SK-N-MC (cell line): ENCODE data around the gene STK26.

Source experiments
- DNase-seq: peaks from one replicate; pipeline ENCODE4 v3.0.0-alpha.2; 2011; ENCODE audit warnings: low read depth, low spot score
- H3K27ac ChIP-seq: fragments of 200-600 bp; sonication (generic); 2 replicates; pipeline ENCODE4 v1.5.1; 2016; ENCODE audit warnings: mixed run types
- H3K36me3 ChIP-seq: fragments of 200-600 bp; sonication (generic); 2 replicates; pipeline ENCODE4 v1.6.1; 2017; ENCODE audit warnings: antibody characterized with exemption, low read length, mixed read lengths; ENCODE audit not compliant: insufficient read depth
- H3K4me3 ChIP-seq: fragments of 200-600 bp; sonication (generic); 2 replicates; pipeline ENCODE4 v1.5.1; 2016
- H3K9ac ChIP-seq: fragments of 200-600 bp; sonication (generic); 2 replicates; pipeline ENCODE4 v1.8.0; 2017; ENCODE audit warnings: mixed run types, mixed read lengths; ENCODE audit not compliant: insufficient read length
- H3K9me3 ChIP-seq: fragments of 200-600 bp; sonication (generic); 2 replicates; pipeline ENCODE4 v1.6.1; 2017; ENCODE audit warnings: low read depth, mild to moderate bottlenecking, antibody characterized with exemption, low read length, moderate library complexity, mixed read lengths
- EZH2 ChIP-seq: fragments of 200-600 bp; sonication (generic); IDR thresholded peaks from one replicate; pipeline ENCODE4 v1.6.1; 2017; ENCODE audit warnings: antibody characterized with exemption
- FOXP2 ChIP-seq: optimal IDR thresholded peaks from 2 replicates; pipeline ENCODE3; 2011; ENCODE audit warnings: mild to moderate bottlenecking, moderate library complexity; ENCODE audit not compliant: insufficient read depth; ENCODE audit errors: extremely low read length, control extremely low read depth
- POLR2AphosphoS5 ChIP-seq: IDR thresholded peaks from 2 replicates; pipeline ENCODE4 v1.6.1; 2012; ENCODE audit warnings: mild to moderate bottlenecking, low read depth, low read length, borderline replicate concordance

The STK26 gene

DNA sequence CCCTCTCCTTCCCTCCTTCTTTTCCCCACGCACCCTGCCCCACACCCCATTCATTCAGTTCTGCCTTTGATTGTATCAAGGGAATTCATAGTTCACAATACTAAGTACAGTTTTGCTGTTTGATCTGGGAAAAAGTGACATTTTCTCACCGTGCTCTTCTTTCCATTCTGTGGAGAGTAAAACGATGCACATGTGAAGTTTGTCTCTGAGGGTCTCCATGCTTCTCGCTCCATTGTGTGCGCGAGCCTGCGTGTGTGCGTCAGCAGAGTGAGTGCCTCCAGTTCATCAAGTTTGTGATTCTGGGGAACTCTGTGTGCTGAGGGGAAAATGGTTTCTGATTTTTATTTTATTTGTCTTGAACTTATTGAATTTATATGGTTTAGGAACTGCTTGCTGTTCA lies 1.9 kb downstream of the STK26 start:
- Histone ChIP-seq H3K4me3 (peak overlapping the region; percentile 83), H3K9me3 (no peaks in the 10 kb centered on the region), H3K9ac (peak overlapping the region; percentile 76), H3K36me3 (no peaks in the 10 kb centered on the region), H3K27ac (peak overlapping the region; percentile 61)
- TF ChIP-seq EZH2 (no peak), POLR2AphosphoS5 (no peak), FOXP2 (no peak)
- DNase-seq: no peak

DNA sequence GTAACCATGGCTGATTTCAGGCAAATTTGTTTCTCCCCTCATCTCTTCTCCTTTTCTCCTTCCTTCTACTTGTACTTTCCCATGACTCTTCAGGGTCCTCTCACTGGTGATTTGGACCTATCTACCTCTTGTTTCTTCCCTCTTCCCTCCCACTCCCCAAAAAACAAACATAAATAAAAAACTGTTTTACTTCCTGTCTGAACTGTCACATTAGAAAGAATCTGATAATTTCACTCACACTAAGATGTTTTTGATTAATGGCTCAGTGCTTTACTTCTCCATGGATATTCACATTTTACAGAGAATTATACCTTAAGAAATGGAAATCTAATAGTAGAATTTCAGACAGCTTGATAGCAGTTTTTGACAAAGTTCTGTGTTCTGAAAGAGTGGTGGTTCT lies 7.2 kb downstream of the STK26 start:
- no peaks in the 10 kb centered on the region for H3K9me3 ChIP-seq
- H3K4me3 ChIP-seq: no peak overlapping the region
- TF ChIP-seq POLR2AphosphoS5: no peak
- no peaks in the 10 kb centered on the region for H3K36me3 ChIP-seq
- no peak overlapping the region for H3K27ac ChIP-seq
- no peak for DNase-seq
- no peak overlapping the region for H3K9ac ChIP-seq

DNA sequence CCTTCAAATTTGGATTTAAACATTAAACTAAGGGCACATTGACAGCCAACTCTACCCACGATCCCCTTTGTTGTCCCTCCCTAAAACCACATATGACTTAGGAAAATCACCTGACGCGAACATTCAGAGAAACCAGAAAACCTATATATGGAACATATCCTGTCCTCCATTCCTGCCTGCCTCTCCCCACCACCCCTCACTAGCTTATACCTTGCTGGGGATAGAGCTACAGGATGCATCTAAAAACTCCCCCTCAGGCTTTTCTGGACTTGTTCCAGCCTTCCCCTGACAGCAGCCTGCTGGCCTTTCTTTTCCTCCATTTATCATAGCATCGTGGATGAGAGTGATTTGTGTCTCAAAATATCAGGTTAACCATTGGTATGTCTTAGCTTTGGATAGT lies 8.8 kb downstream of the STK26 start:
- Histone ChIP-seq H3K9ac (no peak overlapping the region), H3K36me3 (no peaks in the 10 kb centered on the region), H3K9me3 (no peaks in the 10 kb centered on the region), H3K27ac (no peak overlapping the region), H3K4me3 (no peak overlapping the region)
- no peak for DNase-seq
- TF ChIP-seq FOXP2 (no peak), POLR2AphosphoS5 (no peak), EZH2 (no peak)

DNA sequence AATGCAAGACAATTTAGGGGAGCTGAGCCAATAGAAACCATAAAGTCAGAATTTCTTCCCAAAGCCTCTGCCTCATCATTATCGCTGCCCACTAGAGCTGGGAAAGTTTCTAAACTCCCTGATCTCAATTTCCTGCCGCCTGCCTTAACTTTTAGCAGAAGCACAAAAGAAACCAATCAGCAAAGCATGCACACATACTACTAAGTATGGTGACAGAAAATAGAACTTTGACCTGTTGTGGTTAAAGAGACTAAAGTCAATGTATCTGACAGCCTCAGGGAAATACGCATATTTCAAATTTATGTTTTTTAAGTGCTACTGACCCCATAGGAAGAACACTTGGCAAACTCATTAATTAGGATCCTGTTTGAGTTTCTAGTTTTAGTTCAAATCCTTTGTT lies 10.1 kb downstream of the STK26 start:
- 0 out of 2 replicates have a peak overlapping the region, but pooled peaks have one; percentile 54 for H3K27ac ChIP-seq
- no peak overlapping the region for H3K9ac ChIP-seq
- H3K36me3 ChIP-seq: no peaks in the 10 kb centered on the region
- TF ChIP-seq POLR2AphosphoS5 (no peak), EZH2 (no peak), FOXP2 (no peak)
- DNase-seq: no peak
- H3K4me3 ChIP-seq: no peak overlapping the region
- H3K9me3 ChIP-seq: no peaks in the 10 kb centered on the region

DNA sequence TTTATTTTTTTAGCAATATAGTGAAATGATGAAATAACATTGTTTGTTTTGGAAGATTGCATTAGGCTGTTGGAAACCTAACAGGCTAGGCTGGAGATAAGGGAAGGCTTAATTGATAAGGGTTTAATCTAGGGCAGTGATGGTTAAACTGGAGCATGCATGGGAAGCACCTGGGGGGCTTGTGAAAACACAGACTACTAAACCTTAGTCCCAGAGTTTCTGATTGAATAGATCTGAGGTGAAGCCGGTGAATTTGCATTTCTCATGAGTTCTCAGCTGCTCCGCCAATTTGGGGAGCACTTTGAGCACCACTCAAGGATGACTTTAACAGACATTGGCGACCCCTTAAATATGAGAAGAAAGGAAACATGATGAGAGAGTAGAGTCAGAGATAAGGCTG lies 11.5 kb downstream of the STK26 start:
- H3K36me3 ChIP-seq: no peaks in the 10 kb centered on the region
- H3K9me3 ChIP-seq: no peaks in the 10 kb centered on the region
- no peak overlapping the region for H3K27ac ChIP-seq
- DNase-seq: no peak
- no peak overlapping the region for H3K4me3 ChIP-seq
- H3K9ac ChIP-seq: no peak overlapping the region
- TF ChIP-seq POLR2AphosphoS5: no peak

GRCh38 chrX:132037479-132037993 lies 14.4 kb downstream of the STK26 start:
- no peaks in the 10 kb centered on the region for H3K9me3 ChIP-seq
- H3K4me3 ChIP-seq: no peak overlapping the region
- H3K9ac ChIP-seq: no peak overlapping the region
- DNase-seq: no peak
- no peak for TF ChIP-seq FOXP2
- no peak for TF ChIP-seq POLR2AphosphoS5
- no peak for TF ChIP-seq EZH2
- no peak overlapping the region for H3K27ac ChIP-seq
- H3K36me3 ChIP-seq: no peaks in the 10 kb centered on the region

- Histone ChIP-seq H3K4me3 (no peak overlapping the region), H3K9ac (no peak overlapping the region), H3K9me3 (no peaks in the 10 kb centered on the region), H3K36me3 (no peaks in the 10 kb centered on the region), H3K27ac (no peak overlapping the region)
- TF ChIP-seq FOXP2 (no peak), POLR2AphosphoS5 (no peak), EZH2 (no peak)
- DNase-seq: no peak
Measured at GRCh38 chrX:132040066-132040465, 17.0 kb downstream of the STK26 start.

DNA sequence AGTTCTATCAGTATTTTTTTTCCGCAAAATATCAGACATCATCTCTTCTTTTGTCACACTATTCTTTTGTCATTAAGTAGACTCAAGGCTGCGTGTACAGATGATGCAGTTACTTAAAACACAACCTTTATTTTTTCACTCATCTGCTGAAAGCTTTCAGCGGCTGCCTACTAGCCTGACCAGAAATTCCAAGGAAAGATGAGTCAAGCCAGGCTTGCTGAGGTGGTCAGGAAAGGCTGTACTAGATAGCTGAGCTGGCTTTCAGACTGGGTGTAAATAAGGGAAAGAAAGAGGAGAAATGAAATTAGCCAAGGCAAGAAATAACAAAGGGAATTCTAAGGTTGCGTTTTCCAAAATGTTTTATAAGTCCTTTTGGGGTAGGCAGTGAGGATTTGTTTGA lies 17.9 kb downstream of the STK26 start:
- no peak overlapping the region for H3K27ac ChIP-seq
- no peak overlapping the region for H3K4me3 ChIP-seq
- H3K9me3 ChIP-seq: no peaks in the 10 kb centered on the region
- TF ChIP-seq FOXP2 (no peak), POLR2AphosphoS5 (no peak), EZH2 (no peak)
- no peak overlapping the region for H3K9ac ChIP-seq
- no peaks in the 10 kb centered on the region for H3K36me3 ChIP-seq
- DNase-seq: no peak

- TF ChIP-seq POLR2AphosphoS5 (no peak), FOXP2 (no peak), EZH2 (no peak)
- DNase-seq: no peak
- no peak overlapping the region for H3K4me3 ChIP-seq
- H3K27ac ChIP-seq: no peak overlapping the region
- no peak overlapping the region for H3K9ac ChIP-seq
- H3K36me3 ChIP-seq: no peaks in the 10 kb centered on the region
- no peaks in the 10 kb centered on the region for H3K9me3 ChIP-seq
Measured at GRCh38 chrX:132043977-132044376, 20.9 kb downstream of the STK26 start.

- Histone ChIP-seq H3K27ac (no peak overlapping the region), H3K9me3 (no peaks in the 10 kb centered on the region), H3K9ac (no peak overlapping the region), H3K36me3 (no peaks in the 10 kb centered on the region), H3K4me3 (no peak overlapping the region)
- no peak for DNase-seq
- TF ChIP-seq POLR2AphosphoS5 (no peak), EZH2 (no peak), FOXP2 (no peak)
Measured at GRCh38 chrX:132044953-132045352, 21.9 kb downstream of the STK26 start.
